ENCODE measurements around the gene CENPM.

GRCh38 chr22:41920271-41920976, 26.5 kb downstream of the CENPM start:
- TF ChIP-seq CTCF (optimal IDR thresholded peaks at IDR 0.05 in 1 of 3, IDR thresholded peaks at IDR 0.05 in 1 of 3, conservative IDR thresholded peaks at IDR 0.05 in 1 of 3; ENCODE audit: extremely low read depth in 1 of 3, insufficient read depth in 2 of 3, low read length in 3 of 3) (no peak), EZH2 (IDR thresholded peaks at IDR 0.05; ENCODE audit: low read length) (no peak)
